AG04450 (cell line): ENCODE results near the gene RBM27. TPM values are rescaled to one million over a fixed set of nuclear protein-coding genes. Genes with fewer than 3 reads are reported as not detected.
A peak's percentile ranks its signal among the peaks of the same experiment; 100 is the strongest.
"Not testable (repeated sequence)": the region's sequence is repeated elsewhere in the genome, so short reads cannot be mapped to it uniquely, and the experiment has no call there.

Experiments
- CTCF ChIA-PET: fragments of 300-600, 350-600 bp; formaldehyde crosslinking; extraction: SDS; loops from one replicate; lab custom pipeline; 2022; ENCODE audit warnings: antibody characterized with exemption, inconsistent platforms; lab: Charles Lee
- POLR2A ChIA-PET: fragments of 350-600 bp; formaldehyde crosslinking; extraction: SDS; loops from one replicate; lab custom pipeline; 2021; ENCODE audit warnings: antibody characterized with exemption, inconsistent platforms; lab: Yijun Ruan, JAX
- DNase-seq: peaks from one replicate; pipeline ENCODE4 v3.0.0-alpha.2; 2011; ENCODE audit warnings: low read depth, low spot score
- H3K27ac ChIP-seq: one replicate; pipeline ENCODE4 v1.5.1; 2012; ENCODE audit warnings: low read depth, low read length, control low read depth
- H3K27me3 ChIP-seq: one replicate; pipeline ENCODE4 v1.6.0; 2012; ENCODE audit warnings: low read length; ENCODE audit not compliant: control insufficient read depth, insufficient read depth
- H3K4me3 ChIP-seq: 2 replicates; pipeline ENCODE4 v1.5.1; 2011; ENCODE audit warnings: mild to moderate bottlenecking, low read depth, low read length, control low read depth
- H3K9me3 ChIP-seq: 2 replicates; pipeline ENCODE4 v1.5.1; 2012; ENCODE audit warnings: low read length; ENCODE audit not compliant: control insufficient read depth, insufficient read depth
- CTCF ChIP-seq: IDR thresholded peaks from 2 replicates; pipeline ENCODE4 v1.5.1; 2011; ENCODE audit warnings: low read depth, low read length, control low read depth, inconsistent platforms
- polyA plus RNA-seq: library from polyadenylated mRNA; depleted of rRNA; stranded (reverse); fragments of >200 nt; gene quantifications from 2 replicates; pipeline ENCODE4 v1.2.3, GENCODE V29; 2011

The RBM27 gene
- polyA plus RNA-seq, 1 experiment = 16.7 TPM

GRCh38 chr5:146206257-146206656, 2.9 kb downstream of the RBM27 start:
- no peaks in the 10 kb centered on the region; the same call in 1 of the 2 replicates for H3K9me3 ChIP-seq
- TF ChIP-seq CTCF = no peak
- no peaks in the 10 kb centered on the region for H3K27me3 ChIP-seq
- no peak overlapping the region for H3K4me3 ChIP-seq
- no peak overlapping the region for H3K27ac ChIP-seq
- POLR2A ChIA-PET = no interaction called here
- CTCF ChIA-PET = interaction anchor here (1.3 kb wide), 1 partner anchor 76 kb away, joined by 3 read pairs; no protein-coding TSS in a partner anchor
- DNase-seq = no peak

- POLR2A ChIA-PET = no interaction called here
- peak; percentile 35; the same call in 1 of the 2 replicates for TF ChIP-seq CTCF
- H3K27me3 ChIP-seq = no peaks in the 10 kb centered on the region
- CTCF ChIA-PET = no interaction called here
- H3K9me3 ChIP-seq = no peaks in the 10 kb centered on the region
- DNase-seq = no peak
- no peak overlapping the region for H3K27ac ChIP-seq
- H3K4me3 ChIP-seq = no peak overlapping the region
Measured at GRCh38 chr5:146208916-146209522, 5.6 kb downstream of the RBM27 start.

- H3K4me3 ChIP-seq = no peak overlapping the region
Measured at GRCh38 chr5:146209714-146210113, 6.3 kb downstream of the RBM27 start.

GRCh38 chr5:146210810-146211209, 7.4 kb downstream of the RBM27 start:
- H3K4me3 ChIP-seq, H3K27ac ChIP-seq, H3K9me3 ChIP-seq, POLR2A ChIA-PET, H3K27me3 ChIP-seq, DNase-seq, CTCF ChIA-PET: not testable (repeated sequence)

More at GRCh38 chr5:146209714-146210113, 6.3 kb downstream of the RBM27 start:
- no peak for DNase-seq
- no peak for TF ChIP-seq CTCF
- H3K27me3 ChIP-seq = no peaks in the 10 kb centered on the region
- H3K9me3 ChIP-seq = no peaks in the 10 kb centered on the region
- ChIA-PET CTCF (no interaction called here), POLR2A (no interaction called here)
- no peak overlapping the region for H3K27ac ChIP-seq

- Histone ChIP-seq H3K4me3 (no peak overlapping the region), H3K27me3 (no peaks in the 10 kb centered on the region), H3K27ac (no peak overlapping the region), H3K9me3 (no peaks in the 10 kb centered on the region)
- DNase-seq = no peak
- no peak for TF ChIP-seq CTCF
- ChIA-PET POLR2A (no interaction called here), CTCF (no interaction called here)
Measured at GRCh38 chr5:146213210-146213826, 9.9 kb downstream of the RBM27 start.

GRCh38 chr5:146214881-146215280, 11.5 kb downstream of the RBM27 start:
- DNase-seq, POLR2A ChIA-PET, H3K27ac ChIP-seq, H3K4me3 ChIP-seq, CTCF ChIA-PET, H3K27me3 ChIP-seq, H3K9me3 ChIP-seq: not testable (repeated sequence)
